OCI-M1 (cell line): ENCODE measurements around the gene CTU2.
A peak's percentile ranks its signal among the peaks of the same experiment; 100 is the strongest.

ENCODE experiments used
- DNase-seq: peaks from one replicate; lab custom pipeline; 2025; lab: John Stamatoyannopoulos, UW

CTU2 gene

GRCh38 chr16:88743693-88744576, 37.6 kb downstream of the CTU2 start:
- DNase-seq, result peak; percentile 60

DNA sequence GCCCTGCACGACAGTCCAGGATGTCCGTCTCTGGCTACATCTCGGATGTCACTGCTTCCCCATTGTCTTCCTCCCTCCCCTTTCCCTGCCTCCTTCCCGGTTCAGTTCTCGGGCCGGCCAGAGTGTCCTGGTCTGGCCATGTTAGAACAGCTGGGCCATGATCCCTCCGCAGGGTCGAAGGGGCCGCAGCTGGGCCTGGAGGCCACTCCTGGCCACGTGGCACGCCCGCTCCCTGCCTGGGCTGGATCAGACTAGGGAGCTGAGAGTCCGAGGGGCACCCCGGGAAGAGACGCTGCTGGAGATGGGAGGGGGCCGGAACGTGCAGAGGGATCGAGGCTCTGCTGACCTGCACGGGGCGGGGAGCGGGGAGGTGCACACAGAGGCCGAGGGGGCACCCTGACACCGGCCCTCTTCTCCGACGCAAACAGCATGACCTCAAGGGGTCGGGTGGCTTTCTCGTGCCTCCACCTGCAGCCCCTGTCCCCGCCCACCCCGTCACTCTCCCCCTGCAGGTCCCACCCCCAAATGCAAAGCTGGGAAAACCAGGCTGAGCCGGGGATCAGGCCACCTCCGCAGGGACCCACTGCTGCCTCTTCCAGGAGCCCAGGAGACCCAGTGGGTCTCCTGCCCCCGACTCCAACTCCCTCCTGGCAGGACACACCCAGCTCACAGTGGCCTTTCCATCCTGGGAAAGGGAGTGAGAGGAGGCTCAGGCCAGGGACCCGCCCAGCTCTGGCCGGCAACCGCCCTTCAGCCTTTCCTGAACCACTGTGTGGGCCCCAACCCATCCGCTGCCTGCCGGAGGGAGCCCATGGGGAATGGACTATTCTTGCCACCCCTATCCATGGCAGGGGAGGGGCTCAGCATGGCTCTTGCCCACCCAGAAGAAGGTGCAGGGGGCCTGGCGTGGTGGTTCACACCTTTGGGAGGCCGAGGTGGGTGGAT, 38.5 kb downstream of the CTU2 start:
- DNase-seq, result no peak

DNA sequence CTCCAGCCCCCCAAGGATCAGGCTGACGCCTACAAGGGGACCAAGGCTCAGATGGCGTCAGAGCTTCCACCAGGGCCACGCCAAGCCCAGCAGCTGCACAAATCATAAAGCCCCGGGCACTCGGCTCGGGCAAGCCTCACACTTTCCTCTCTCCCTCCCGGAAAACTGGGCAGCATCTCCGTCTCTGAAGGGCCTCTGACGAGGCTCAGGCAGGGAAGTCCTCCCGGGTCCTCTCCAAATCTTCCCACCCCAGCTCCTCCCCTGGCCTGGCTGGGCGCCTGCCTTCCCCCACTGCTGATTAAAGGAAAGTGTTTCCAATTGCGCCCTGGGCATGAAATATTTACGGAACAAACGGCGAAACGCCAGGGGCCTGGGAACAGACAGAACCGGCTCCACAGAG, 40.2 kb downstream of the CTU2 start:
- no peak for DNase-seq

DNA sequence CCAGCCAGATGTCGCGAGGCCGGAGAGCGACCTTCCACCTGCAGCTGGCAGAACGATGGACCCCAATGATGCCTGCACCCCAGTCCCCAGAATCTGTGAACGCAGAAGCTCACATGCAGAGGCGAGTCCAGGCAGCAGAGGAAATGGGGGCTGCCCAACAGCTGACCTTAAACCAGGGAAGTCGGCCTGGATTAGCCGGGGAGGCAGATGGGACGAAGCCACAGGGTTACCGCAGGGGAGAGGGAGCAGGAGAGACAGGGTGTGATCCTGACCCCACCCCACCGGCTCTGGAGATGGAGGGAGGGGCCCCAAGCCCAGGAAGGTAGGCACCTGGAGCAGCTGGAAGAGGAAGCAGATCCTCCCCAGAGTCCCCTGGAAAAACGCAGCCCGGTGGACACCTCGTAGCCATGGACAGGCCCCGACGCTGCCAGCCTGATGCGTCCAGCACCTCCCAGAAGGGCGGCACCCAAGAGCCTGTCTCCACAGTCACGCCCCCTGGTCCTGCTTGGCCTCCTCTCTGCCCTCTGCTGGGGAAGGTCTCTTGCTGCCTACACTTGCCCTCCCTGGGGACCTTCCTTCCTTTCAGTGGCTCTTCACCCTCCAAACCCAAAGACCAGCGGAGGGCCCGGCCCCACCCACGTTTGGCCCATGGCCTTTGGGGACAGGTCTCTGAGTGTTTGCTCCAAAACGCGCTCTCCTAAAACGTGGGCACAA, 41.4 kb downstream of the CTU2 start:
- peak; percentile 84 for DNase-seq

- DNase-seq, result no peak
These were observed 42.1 kb downstream of the CTU2 start for GRCh38 chr16:88748364-88748763.

DNA sequence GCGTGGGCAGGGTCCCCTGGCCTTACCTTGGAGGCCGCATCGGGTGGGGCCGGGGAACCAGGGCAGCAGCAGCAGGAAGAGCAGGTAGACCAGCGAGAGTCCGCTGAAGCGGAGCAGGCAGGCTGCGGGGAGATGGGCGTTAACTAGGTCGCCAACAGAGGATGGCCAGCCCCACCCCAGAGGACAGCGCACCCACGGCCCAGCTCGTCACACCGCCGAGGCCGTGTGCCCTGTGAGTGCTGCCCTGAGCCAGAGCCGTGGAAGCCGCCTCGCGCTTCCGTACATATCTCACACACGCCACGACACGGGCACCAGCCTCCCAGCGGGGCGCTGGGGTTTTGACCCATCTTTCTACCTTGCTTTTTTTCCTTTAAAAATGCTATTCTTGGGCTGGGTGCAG, 43.1 kb downstream of the CTU2 start:
- DNase-seq, result no peak

GRCh38 chr16:88750854-88751253, 44.6 kb downstream of the CTU2 start:
- no peak for DNase-seq

GRCh38 chr16:88752386-88753002, 46.2 kb downstream of the CTU2 start:
- no peak for DNase-seq

GRCh38 chr16:88753191-88753590, 46.9 kb downstream of the CTU2 start:
- no peak for DNase-seq

DNA sequence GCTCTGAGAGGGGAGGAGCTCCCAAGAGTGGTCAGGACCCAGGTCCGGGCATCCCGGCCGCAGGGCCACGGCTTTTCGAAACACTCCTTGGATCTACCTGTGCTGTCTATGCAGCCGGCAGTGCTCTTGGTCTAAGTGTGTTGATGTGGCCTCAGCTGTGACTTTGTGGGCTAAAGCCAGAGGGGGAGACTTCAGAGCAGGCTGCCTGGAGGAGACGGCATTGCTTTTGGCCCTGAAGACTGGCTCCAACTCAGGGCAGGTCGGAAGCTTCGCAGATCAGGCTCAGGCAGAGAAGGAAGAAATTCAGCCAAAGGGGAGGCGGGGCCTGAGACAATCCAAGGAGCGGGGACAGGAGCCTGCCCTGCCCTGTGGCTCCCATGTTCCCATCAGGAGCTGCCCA, 47.3 kb downstream of the CTU2 start:
- no peak for DNase-seq

- DNase-seq, result no peak
These were observed 48.0 kb downstream of the CTU2 start for GRCh38 chr16:88754109-88754911.

GRCh38 chr16:88754912-88755744, 48.8 kb downstream of the CTU2 start:
- DNase-seq, result no peak

GRCh38 chr16:88755745-88756443, 49.6 kb downstream of the CTU2 start:
- no peak for DNase-seq

DNA sequence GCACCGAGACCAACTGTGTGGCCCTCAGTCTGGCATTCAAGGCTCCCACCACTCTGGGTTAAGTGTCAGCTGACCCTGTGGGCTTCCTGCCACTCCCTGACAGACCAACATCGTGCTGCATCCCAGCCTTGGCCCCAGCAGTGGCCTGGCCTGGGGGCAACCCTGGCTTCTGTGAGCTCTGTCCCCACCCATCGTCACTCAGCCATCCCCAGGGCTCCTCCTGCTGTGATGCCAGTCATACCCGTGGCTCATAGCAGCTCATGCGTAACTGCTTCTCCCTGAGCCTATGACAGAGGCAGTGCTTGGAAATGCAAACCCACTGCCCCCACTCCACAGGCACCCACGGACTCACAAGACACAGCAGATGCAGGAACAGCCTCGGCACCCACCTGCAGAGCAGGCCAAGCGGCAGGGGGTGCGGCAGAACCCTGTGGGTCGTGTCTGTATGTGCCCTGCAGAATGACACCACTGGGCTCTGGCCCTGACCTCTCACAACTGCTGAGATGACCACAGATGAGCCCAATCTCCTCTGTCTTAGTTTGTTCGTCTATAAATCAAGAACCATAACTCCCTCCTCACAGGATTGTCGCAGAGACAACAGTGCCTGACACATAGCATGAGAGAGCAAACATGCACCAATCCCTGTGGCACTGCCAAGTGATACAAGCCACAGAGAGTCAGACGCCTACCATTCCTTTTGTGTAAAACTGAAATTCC, 52.1 kb downstream of the CTU2 start:
- no peak for DNase-seq

DNA sequence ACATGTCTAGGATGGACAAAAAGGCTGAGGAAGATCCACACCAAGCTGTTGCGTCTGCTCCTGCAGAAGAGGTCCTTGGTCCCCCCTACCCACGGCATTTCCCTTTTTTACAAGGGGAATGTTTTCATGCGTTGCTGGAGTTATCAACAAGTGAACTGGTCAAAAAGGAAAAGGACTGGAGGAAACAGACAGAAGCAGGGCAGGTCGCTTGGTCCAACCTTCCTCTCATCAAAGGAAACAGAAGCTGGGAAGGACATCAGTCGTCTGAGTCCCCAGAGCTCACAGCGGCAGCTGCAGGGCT, 52.6 kb downstream of the CTU2 start:
- DNase-seq, result no peak

- DNase-seq, result no peak
These were observed 53.1 kb downstream of the CTU2 start for GRCh38 chr16:88759245-88759975.

DNA sequence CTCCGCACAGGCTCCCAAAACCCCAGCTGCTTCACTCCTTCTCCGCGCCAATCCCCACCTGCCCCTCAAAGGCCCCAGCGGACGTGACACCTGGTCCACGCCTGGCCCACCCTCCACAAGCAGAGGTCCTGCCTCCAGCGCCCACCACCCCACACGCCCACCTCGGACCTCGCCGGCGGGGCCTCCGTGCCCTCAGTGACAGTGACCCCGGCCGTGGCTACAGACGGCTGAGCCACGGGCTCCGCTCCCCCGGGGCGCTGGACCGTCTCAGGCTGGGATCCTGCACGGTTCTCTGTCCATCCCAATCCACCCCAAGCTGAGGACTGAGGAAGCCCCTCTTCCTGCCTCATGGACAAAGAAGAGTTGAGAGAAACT, 53.7 kb downstream of the CTU2 start:
- no peak for DNase-seq

- no peak for DNase-seq
These were observed 54.3 kb downstream of the CTU2 start for GRCh38 chr16:88760424-88761142.
